HK-2 (cell line): Measurements from ENCODE around the gene NPY4R2.
"Not testable (repeated sequence)": the region's sequence is repeated elsewhere in the genome, so short reads cannot be mapped to it uniquely, and the experiment has no call there.

Experiments
- DNase-seq: peaks from one replicate; pipeline ENCODE4 v3.0.0-alpha.2; 2018; ENCODE audit not compliant: unreplicated experiment

Gene NPY4R2

DNA sequence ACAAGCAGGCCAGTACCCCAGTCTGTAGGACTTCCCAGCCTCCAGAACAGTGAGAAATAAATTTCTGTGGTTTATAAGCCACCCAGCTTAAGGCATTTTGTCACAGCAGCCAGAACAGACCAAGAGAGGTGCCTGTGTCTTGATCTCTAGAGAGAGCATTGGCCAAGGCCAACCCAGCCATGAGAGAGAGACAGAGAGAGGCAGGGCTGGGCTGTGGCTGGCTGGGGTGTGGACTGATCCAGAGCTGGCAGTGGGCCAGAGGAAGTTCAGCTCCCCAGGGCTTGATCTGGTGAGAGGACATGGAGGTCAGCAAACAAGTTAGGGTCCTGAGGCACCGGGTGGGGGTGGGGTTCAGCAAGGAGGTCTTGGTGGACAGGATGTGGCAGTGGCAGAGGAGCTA lies 14.4 kb downstream of the NPY4R2 start:
- DNase-seq = not testable (repeated sequence)

DNA sequence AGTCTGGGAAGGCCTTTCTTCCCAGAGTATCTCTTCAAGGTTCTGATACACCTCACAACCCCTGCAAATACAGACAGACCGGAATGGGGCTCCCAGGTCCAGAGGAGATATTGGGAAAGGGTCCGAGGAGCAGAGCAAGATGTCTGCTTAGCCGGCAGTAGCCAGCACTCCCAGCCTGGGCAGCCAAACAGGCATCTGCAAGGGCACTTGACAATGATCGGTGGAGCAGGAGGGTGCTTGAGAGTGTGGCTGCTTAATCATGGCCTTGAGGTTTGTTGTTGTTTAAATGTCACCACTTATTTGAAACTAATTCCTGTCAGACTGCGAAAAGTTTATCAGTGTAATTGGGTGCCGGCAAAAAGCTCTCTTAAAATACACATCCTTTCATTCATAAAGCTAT lies 15.0 kb downstream of the NPY4R2 start:
- not testable (repeated sequence) for DNase-seq

DNA sequence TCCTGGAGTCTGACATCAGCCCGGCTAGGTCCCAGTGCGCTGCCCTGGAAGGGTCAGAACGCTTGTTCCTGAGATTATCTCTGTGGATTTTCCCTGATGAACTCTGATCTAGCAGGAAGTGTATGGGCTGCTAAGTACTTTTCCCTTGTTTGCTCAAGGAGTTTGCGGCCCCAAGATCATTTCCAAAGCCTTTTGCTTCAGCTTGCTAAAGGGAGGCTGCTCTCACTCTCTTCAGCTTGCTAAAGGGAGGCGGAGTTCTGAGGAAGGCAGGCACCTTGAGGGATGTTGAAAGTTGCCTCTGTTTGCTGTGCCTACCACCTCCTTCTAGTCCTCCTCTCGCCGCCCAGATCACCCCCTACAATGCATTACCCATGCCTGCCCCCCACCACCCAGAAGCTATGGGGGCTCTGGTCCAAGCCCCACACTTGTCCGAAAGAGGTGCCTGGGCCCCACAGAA lies 18.3 kb downstream of the NPY4R2 start:
- DNase-seq = not testable (repeated sequence)

DNA sequence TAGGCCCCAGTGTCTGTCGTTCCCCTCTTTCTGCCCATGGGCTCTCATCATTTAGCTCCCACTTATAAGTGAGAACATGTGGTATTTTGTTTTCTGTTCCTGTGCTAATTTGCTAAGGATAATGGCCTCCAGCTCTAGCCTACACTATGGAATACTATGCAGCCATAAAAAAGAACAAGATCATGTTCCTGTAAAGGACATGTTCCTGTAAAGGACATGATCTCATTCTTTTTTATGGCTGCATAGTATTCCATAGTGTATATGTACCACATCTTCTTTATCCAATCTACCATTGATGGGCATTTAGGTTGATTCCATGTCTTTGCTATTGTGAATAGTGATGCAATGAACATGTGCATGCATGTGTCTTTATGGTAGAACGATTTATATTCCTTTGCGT lies 19.2 kb downstream of the NPY4R2 start:
- not testable (repeated sequence) for DNase-seq

GRCh38 chr10:47940821-47941220 lies 22.4 kb downstream of the NPY4R2 start:
- DNase-seq = not testable (repeated sequence)

DNA sequence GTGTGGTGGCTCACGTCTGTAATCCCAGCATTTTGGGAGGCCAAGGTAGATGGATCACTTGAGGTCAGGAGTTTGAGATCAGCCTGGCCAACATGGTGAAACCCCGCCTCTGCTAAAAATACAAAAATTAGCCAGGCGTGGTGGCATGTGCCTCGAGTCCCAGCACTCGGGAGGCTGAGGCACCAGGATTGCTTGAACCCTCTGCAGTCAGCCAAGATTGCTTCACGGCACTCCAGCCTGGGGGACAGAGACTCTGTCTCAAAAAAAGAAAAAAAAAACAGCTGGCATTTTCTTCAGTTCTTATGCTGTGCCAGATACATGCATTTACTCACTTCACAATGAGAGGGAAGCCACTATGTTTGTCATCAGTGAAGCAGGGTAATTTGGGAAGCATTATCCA lies 22.9 kb downstream of the NPY4R2 start:
- not testable (repeated sequence) for DNase-seq

GRCh38 chr10:47942351-47943019 lies 24.0 kb downstream of the NPY4R2 start:
- DNase-seq = not testable (repeated sequence)

DNA sequence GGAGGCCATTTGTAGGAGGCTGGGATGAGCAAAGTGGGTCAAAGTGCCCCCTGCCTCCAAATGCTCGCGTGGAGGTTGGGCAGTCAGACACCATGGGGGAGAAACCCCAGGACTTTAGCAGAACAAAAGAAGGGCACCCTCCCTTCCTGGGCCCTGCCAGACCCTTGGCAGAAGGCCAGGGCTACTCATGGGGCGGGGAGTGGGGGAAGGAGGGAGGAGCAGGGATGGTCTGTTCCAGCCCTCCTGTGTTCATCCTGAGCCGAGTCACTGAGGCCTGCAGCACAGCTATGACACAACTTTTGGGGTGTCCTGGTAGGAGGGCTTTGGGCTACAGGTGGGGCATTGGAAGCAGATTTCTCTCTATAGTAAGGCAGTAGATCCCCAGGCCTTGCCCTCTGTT lies 24.9 kb downstream of the NPY4R2 start:
- not testable (repeated sequence) for DNase-seq

- DNase-seq = not testable (repeated sequence)
Measured at GRCh38 chr10:47947424-47947823, 29.0 kb downstream of the NPY4R2 start.

GRCh38 chr10:47957158-47957557 lies 38.7 kb downstream of the NPY4R2 start:
- DNase-seq = not testable (repeated sequence)

DNA sequence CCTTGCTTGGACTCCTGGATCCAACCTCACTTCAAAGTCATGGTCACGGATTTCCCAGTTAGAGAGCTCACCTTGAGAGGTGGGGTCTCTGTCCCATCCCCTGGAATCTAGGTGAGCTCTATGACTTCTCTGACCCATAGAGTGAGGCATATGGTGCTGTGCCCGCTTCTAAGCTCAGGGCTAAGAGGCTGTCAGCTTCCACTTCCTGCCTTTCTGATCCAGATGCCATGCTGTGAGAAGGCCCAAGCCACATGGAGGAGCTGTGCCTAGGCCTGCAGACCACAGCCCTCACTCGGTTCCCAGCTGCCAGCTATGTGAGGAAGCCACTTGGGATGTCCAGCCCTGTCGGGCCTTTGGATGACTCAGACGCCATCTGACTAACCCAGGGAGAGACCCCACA lies 41.2 kb downstream of the NPY4R2 start:
- DNase-seq = not testable (repeated sequence)

- DNase-seq = not testable (repeated sequence)
Measured at GRCh38 chr10:47960699-47961098, 42.2 kb downstream of the NPY4R2 start.

DNA sequence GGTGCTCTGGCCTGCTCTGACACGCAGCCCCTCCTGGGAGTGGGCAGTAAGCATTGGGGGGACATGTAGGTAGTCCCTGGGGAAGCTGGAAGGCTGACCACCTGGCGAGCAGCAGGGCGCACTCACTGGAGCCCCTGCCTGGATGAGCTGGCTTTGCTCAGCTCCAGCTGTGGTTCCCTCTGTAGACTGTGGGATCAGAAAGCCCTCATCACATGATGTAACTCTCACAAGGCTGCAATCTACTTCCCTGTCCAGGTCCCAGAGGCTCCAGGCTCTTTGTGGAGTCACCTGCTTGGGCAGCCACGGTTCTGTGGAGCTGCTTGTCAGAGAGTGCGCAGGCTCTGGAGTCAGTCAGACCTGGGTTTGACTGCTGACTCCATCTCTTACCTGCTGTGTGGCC lies 44.3 kb downstream of the NPY4R2 start:
- not testable (repeated sequence) for DNase-seq

DNA sequence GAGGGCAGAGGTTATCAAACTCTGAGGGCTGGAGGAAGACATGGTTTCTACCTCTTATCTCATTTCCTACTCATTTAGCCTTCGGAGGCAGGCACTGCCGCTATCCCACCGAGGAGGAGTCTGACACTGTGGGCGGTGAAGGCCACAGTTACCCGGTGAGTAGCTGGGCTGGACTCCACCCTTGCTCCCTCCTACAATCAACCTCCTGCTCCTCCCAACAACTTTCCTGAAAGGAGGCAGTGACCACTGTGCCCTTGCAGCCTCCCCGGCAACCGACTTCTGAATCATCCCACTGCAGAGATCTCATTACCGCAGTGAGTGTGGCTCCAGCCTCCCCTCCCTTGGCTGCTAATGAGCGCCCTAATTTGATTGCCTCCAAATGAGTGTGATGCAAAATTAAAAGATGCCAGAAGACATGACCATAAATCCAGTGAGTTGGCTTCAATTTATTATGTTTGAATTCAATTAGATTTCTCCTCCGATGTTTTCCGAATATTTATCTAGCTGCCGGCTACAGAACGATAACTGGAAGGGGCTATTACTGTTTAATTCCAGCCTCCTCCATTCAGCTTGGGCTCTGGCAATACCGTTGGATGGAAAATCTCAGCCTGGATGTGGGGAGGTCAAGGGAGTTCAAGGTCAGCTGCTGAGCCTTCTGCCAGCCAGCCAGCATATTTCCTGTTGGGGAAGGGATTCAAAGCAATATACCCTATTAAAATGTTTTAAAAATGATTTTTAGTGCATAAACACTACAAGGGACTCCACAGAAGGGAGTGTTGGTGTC lies 46.0 kb downstream of the NPY4R2 start:
- DNase-seq = not testable (repeated sequence)

DNA sequence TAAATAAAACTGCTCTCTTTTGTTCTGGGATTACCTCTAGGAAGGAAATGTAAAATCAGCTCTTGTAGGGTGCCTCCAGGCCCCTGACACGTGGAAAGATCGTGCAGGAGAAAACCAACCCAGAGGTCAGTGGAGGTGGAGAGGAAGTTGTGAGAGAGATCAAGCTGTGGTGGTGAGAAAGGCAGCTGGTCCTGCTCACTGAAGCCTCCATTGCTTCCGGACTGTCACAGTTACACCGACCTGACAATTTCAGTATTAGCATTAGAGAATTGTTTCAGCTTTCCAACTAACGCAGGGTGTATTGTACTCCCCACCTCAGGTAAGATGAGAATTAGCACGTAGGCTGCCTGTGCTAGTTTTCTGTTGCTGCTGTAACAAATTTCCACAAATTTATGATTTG lies 50.5 kb downstream of the NPY4R2 start:
- not testable (repeated sequence) for DNase-seq

- not testable (repeated sequence) for DNase-seq
Measured at GRCh38 chr10:47970047-47970446, 51.6 kb downstream of the NPY4R2 start.

- DNase-seq = not testable (repeated sequence)
Measured at GRCh38 chr10:47971598-47971997, 53.1 kb downstream of the NPY4R2 start.

DNA sequence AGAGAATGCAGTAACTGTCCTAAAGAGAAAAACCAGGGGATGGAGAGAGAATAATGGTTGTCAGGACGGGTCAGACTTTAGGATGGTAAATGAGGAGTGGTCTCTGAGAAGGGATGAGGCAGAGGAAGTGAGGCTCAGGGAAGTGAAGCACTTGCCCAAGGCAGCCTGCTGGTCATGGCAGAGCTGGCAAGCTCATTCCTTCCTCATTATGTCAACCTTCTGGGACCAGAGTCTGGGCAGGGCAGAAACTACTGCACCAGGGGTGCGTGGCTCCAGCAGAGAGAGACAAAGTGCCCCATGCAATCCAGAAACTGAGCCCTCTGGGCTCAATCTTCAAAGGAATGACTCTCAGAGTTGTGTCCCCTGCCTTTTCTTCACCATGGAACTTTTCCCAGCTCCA lies 53.6 kb downstream of the NPY4R2 start:
- DNase-seq = not testable (repeated sequence)
